Measurements from ENCODE around the gene MGAT4A.
"Not testable (repeated sequence)": the region's sequence is repeated elsewhere in the genome, so short reads cannot be mapped to it uniquely, and the experiment has no call there.

Gene MGAT4A

GRCh38 chr2:98730707-98731040 is 258 bp downstream of the MGAT4A start:
- no peaks in the 10 kb centered on the region for H3F3A ChIP-seq (ENCODE audit: insufficient read depth, low read length)
- no peaks in the 10 kb centered on the region; the same call in 1 of the 2 replicates for H3K36me3 ChIP-seq (ENCODE audit: insufficient read depth, low read length)
- no peaks in the 10 kb centered on the region for H3K79me2 ChIP-seq (ENCODE audit: insufficient read depth, low read length)
- H2AFZ ChIP-seq (ENCODE audit: low read length): no peak overlapping the region
- H3K27ac ChIP-seq (ENCODE audit: low read depth, low read length, poor library complexity, severe bottlenecking): no peak overlapping the region
- H4K20me1 ChIP-seq (ENCODE audit: insufficient read depth, low read length): no peaks in the 10 kb centered on the region
- TF ChIP-seq, protein P1, sequence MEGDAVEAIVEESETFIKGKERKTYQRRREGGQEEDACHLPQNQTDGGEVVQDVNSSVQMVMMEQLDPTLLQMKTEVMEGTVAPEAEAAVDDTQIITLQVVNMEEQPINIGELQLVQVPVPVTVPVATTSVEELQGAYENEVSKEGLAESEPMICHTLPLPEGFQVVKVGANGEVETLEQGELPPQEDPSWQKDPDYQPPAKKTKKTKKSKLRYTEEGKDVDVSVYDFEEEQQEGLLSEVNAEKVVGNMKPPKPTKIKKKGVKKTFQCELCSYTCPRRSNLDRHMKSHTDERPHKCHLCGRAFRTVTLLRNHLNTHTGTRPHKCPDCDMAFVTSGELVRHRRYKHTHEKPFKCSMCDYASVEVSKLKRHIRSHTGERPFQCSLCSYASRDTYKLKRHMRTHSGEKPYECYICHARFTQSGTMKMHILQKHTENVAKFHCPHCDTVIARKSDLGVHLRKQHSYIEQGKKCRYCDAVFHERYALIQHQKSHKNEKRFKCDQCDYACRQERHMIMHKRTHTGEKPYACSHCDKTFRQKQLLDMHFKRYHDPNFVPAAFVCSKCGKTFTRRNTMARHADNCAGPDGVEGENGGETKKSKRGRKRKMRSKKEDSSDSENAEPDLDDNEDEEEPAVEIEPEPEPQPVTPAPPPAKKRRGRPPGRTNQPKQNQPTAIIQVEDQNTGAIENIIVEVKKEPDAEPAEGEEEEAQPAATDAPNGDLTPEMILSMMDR (IDR thresholded peaks at IDR 0.05; ENCODE audit: low read length): no peak
- TF ChIP-seq EZH2 (IDR thresholded peaks at IDR 0.05; ENCODE audit: borderline replicate concordance, low read length): no peak
- H3K9me2 ChIP-seq (ENCODE audit: low read depth, low read length): no peaks in the 10 kb centered on the region
- peaks cover 12% of the 10 kb centered on the region for H3K27me3 ChIP-seq (ENCODE audit: insufficient read depth, low read length)
- H3K4me3 ChIP-seq (ENCODE audit: low read depth, low read length, poor library complexity, severe bottlenecking): peak overlapping the region; percentile 61
- H3K4me1 ChIP-seq (ENCODE audit: insufficient read depth, low read length, severe bottlenecking): peaks cover 15% of the 10 kb centered on the region
- H3K9ac ChIP-seq (ENCODE audit: low read length): peak overlapping the region; percentile 53; the same call in 1 of the 2 replicates
- no peaks in the 10 kb centered on the region for H3K9me3 ChIP-seq (ENCODE audit: low read length)
- H3K4me2 ChIP-seq (ENCODE audit: low read length): peak overlapping the region; percentile 64

DNA sequence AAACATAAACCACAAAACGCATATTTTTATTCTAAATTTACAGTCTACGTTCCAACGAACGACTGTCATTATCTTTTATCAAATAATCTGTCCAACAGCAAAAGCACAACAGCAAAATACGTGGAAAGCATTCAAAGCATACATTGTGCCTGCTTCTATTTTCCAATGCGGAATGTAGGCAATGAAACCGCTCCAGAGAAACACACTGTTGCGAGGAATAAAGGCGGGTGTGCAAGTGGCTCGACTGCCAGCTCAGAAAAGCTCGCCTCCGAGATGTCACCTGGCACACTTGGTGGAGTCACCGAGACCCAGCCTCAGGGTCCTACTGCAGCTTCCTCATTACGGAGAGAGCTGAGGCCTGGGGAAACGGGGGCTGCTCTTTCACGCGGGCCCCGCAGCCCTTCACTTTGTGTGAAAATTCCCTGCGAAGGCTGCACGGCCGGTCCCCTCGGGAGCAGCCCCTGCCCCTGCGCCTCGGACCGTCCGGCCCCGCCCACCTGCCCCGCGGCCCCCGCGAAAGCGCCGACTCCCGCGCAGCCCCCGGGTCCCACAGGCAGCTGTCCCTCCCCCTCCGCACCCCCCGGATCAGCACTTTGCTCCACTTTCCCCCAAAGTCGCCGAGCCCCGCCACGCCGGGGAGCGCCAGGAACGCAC is 752 bp downstream of the MGAT4A start:
- no peaks in the 10 kb centered on the region for H3F3A ChIP-seq (ENCODE audit: insufficient read depth, low read length)
- no peaks in the 10 kb centered on the region for H4K20me1 ChIP-seq (ENCODE audit: insufficient read depth, low read length)
- TF ChIP-seq EZH2 (IDR thresholded peaks at IDR 0.05; ENCODE audit: borderline replicate concordance, low read length): no peak
- TF ChIP-seq, protein P1 (IDR thresholded peaks at IDR 0.05; ENCODE audit: low read length): no peak
- peak overlapping the region; percentile 64 for H3K4me2 ChIP-seq (ENCODE audit: low read length)
- H3K36me3 ChIP-seq (ENCODE audit: insufficient read depth, low read length): no peaks in the 10 kb centered on the region; the same call in 1 of the 2 replicates
- H3K9me2 ChIP-seq (ENCODE audit: low read depth, low read length): no peaks in the 10 kb centered on the region
- peaks cover 12% of the 10 kb centered on the region for H3K27me3 ChIP-seq (ENCODE audit: insufficient read depth, low read length)
- H2AFZ ChIP-seq (ENCODE audit: low read length): no peak overlapping the region
- H3K9ac ChIP-seq (ENCODE audit: low read length): peak overlapping the region; percentile 53; the same call in 1 of the 2 replicates
- peaks cover 15% of the 10 kb centered on the region for H3K4me1 ChIP-seq (ENCODE audit: insufficient read depth, low read length, severe bottlenecking)
- peak overlapping the region; percentile 61 for H3K4me3 ChIP-seq (ENCODE audit: low read depth, low read length, poor library complexity, severe bottlenecking)
- H3K9me3 ChIP-seq (ENCODE audit: low read length): no peaks in the 10 kb centered on the region
- H3K79me2 ChIP-seq (ENCODE audit: insufficient read depth, low read length): no peaks in the 10 kb centered on the region
- H3K27ac ChIP-seq (ENCODE audit: low read depth, low read length, poor library complexity, severe bottlenecking): no peak overlapping the region

DNA sequence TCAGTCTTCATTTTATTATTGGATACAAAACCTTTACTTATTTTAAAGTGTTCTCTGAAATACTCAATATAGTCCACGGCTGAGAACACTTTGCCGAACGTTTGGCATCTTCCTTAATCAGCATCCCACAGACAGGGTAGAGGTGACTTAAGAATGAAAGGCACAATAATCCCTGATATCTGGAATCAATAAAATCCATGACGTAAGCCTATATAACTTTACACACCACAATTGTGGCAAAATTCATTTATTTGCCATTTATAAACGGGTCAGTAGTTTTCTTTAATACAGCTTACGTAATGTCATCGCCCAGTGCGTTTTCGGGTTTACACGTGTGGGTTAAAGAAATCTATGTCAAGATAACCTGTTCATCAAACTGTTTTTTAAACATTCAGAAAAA is 1.3 kb downstream of the MGAT4A start:
- H3K27ac ChIP-seq (ENCODE audit: low read depth, low read length, poor library complexity, severe bottlenecking): no peak overlapping the region
- no peak overlapping the region for H2AFZ ChIP-seq (ENCODE audit: low read length)

DNA sequence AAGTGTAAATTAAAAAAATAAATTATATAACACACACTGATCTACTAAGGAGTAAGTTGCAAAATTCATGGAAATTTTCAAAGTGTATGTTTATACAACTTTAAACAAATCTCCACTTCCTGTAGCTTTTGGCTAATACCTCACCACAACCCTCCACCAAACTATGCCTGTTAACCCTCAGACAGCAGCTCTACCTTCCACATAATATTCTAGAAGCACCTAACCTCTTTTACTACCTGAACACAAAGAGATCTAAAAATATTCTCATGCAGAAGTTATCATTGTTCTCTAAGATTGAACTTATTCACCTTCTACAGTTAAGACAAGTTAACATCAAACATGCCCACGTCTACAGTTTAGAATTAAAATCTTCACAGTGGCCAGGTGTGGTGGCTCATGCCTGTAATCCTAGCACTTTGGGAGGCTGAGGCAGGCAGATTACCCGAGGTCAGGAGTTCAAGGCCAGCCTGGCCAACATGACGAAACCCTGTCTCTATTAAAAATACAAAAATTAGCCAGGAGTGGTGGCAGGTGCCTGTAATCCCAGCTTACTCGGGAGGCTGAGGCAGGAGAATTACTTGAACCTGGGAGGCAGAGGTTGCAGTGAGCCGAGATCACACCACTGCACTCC is 2.7 kb downstream of the MGAT4A start:
- not testable (repeated sequence) for H3K27ac ChIP-seq (ENCODE audit: low read depth, low read length, poor library complexity, severe bottlenecking); H3K4me3 ChIP-seq (ENCODE audit: low read depth, low read length, poor library complexity, severe bottlenecking)
- H3K27me3 ChIP-seq (ENCODE audit: insufficient read depth, low read length): peaks cover 12% of the 10 kb centered on the region

More for the DNA sequence above, 1.3 kb downstream of the MGAT4A start:
- Histone ChIP-seq H4K20me1 (ENCODE audit: insufficient read depth, low read length) (no peaks in the 10 kb centered on the region), H3K4me1 (ENCODE audit: insufficient read depth, low read length, severe bottlenecking) (peaks cover 15% of the 10 kb centered on the region), H3K9ac (ENCODE audit: low read length) (no peak overlapping the region), H3K79me2 (ENCODE audit: insufficient read depth, low read length) (no peaks in the 10 kb centered on the region), H3K27me3 (ENCODE audit: insufficient read depth, low read length) (peaks cover 12% of the 10 kb centered on the region), H3K36me3 (ENCODE audit: insufficient read depth, low read length) (no peaks in the 10 kb centered on the region; the same call in 1 of the 2 replicates), H3K4me2 (ENCODE audit: low read length) (peak overlapping the region; percentile 64; the same call in 1 of the 2 replicates), H3F3A (ENCODE audit: insufficient read depth, low read length) (no peaks in the 10 kb centered on the region), H3K9me3 (ENCODE audit: low read length) (no peaks in the 10 kb centered on the region), H3K9me2 (ENCODE audit: low read depth, low read length) (no peaks in the 10 kb centered on the region), H3K4me3 (ENCODE audit: low read depth, low read length, poor library complexity, severe bottlenecking) (no peak overlapping the region)
- TF ChIP-seq, protein P1 (IDR thresholded peaks at IDR 0.05; ENCODE audit: low read length): no peak
- TF ChIP-seq EZH2 (IDR thresholded peaks at IDR 0.05; ENCODE audit: borderline replicate concordance, low read length): no peak

More for the DNA sequence above, 2.7 kb downstream of the MGAT4A start:
- H3K9me2 ChIP-seq (ENCODE audit: low read depth, low read length); H3K36me3 ChIP-seq (ENCODE audit: insufficient read depth, low read length); H3K79me2 ChIP-seq (ENCODE audit: insufficient read depth, low read length); H3K9ac ChIP-seq (ENCODE audit: low read length); H2AFZ ChIP-seq (ENCODE audit: low read length); H3K9me3 ChIP-seq (ENCODE audit: low read length); H3K4me2 ChIP-seq (ENCODE audit: low read length); H3F3A ChIP-seq (ENCODE audit: insufficient read depth, low read length); H4K20me1 ChIP-seq (ENCODE audit: insufficient read depth, low read length): not testable (repeated sequence)
- H3K4me1 ChIP-seq (ENCODE audit: insufficient read depth, low read length, severe bottlenecking): peaks cover 15% of the 10 kb centered on the region
